H9 (cell line): ENCODE data around the gene MEIOSIN. TPM values are rescaled to one million over a fixed set of nuclear protein-coding genes. Genes with fewer than 3 reads are reported as not detected.

ENCODE experiments used
- DNase-seq: peaks from one replicate; pipeline ENCODE4 v3.0.0-alpha.2; 2017
- H2AFZ ChIP-seq: one replicate; pipeline ENCODE4 v1.6.1; 2013; ENCODE audit warnings: mild to moderate bottlenecking, low read length, control low read depth, moderate library complexity
- H2AK5ac ChIP-seq: 2 replicates; pipeline ENCODE4 v1.6.1; 2013; ENCODE audit warnings: low read length, control low read depth, mixed read lengths; ENCODE audit not compliant: insufficient read length
- H2BK120ac ChIP-seq: one replicate; pipeline ENCODE4 v1.6.1; 2013; ENCODE audit warnings: low read depth, mild to moderate bottlenecking, low read length, control low read depth, inconsistent platforms; ENCODE audit not compliant: poor library complexity, severe bottlenecking
- H2BK12ac ChIP-seq: 2 replicates; pipeline ENCODE4 v1.6.1; 2013; ENCODE audit warnings: low read length, control low read depth, mixed read lengths, low read depth; ENCODE audit not compliant: insufficient read length
- H2BK15ac ChIP-seq: 2 replicates; pipeline ENCODE4 v1.6.1; 2013; ENCODE audit warnings: low read depth, low read length, control low read depth
- H2BK20ac ChIP-seq: one replicate; pipeline ENCODE4 v1.6.1; 2013; ENCODE audit warnings: low read depth, mild to moderate bottlenecking, low read length, control low read depth, inconsistent platforms; ENCODE audit not compliant: poor library complexity, severe bottlenecking
- H2BK5ac ChIP-seq: 2 replicates; pipeline ENCODE4 v1.6.1; 2013; ENCODE audit warnings: low read length, control low read depth, mixed read lengths; ENCODE audit not compliant: insufficient read length
- H3K14ac ChIP-seq: 2 replicates; pipeline ENCODE4 v1.6.1; 2013; ENCODE audit warnings: low read length, control low read depth; ENCODE audit not compliant: insufficient read depth
- H3K18ac ChIP-seq: 2 replicates; pipeline ENCODE4 v1.6.1; 2013; ENCODE audit warnings: low read depth, mild to moderate bottlenecking, mixed read lengths, low read length, control low read depth; ENCODE audit not compliant: insufficient read length
- H3K23ac ChIP-seq: 2 replicates; pipeline ENCODE4 v1.6.1; 2013; ENCODE audit warnings: low read length, control low read depth, mixed read lengths, low read depth; ENCODE audit not compliant: insufficient read length
- H3K23me2 ChIP-seq: 2 replicates; pipeline ENCODE4 v1.6.1; 2013; ENCODE audit warnings: low read depth, mild to moderate bottlenecking, mixed read lengths, low read length, control low read depth; ENCODE audit not compliant: insufficient read length, poor library complexity, severe bottlenecking
- H3K27ac ChIP-seq: 2 replicates; pipeline ENCODE4 v1.5.1; 2013; ENCODE audit warnings: low read length, control low read depth, mixed read lengths, low read depth; ENCODE audit not compliant: insufficient read length
- H3K27me3 ChIP-seq: 2 replicates; pipeline ENCODE4 v1.6.1; 2013; ENCODE audit warnings: low read length, control low read depth, inconsistent platforms; ENCODE audit not compliant: insufficient read depth
- H3K4ac ChIP-seq: 2 replicates; pipeline ENCODE4 v1.6.1; 2013; ENCODE audit warnings: low read depth, mild to moderate bottlenecking, control low read depth, inconsistent platforms, low read length, moderate library complexity
- H3K4me1 ChIP-seq: 2 replicates; pipeline ENCODE4 v1.6.1; 2013; ENCODE audit warnings: low read length, control low read depth, inconsistent platforms; ENCODE audit not compliant: insufficient read depth
- H3K4me2 ChIP-seq: 2 replicates; pipeline ENCODE4 v1.6.1; 2013; ENCODE audit warnings: low read length, control low read depth, mixed read lengths; ENCODE audit not compliant: insufficient read length, insufficient read depth
- H3K56ac ChIP-seq: 2 replicates; pipeline ENCODE4 v1.6.1; 2013; ENCODE audit warnings: low read depth, mild to moderate bottlenecking, mixed read lengths, low read length, control low read depth; ENCODE audit not compliant: insufficient read length
- H3K79me1 ChIP-seq: 2 replicates; pipeline ENCODE4 v1.6.1; 2013; ENCODE audit warnings: low read depth, mild to moderate bottlenecking, moderate library complexity, low read length, control low read depth, inconsistent platforms; ENCODE audit not compliant: insufficient read depth, poor library complexity, severe bottlenecking
- H3K79me2 ChIP-seq: 2 replicates; pipeline ENCODE4 v1.6.1; 2013; ENCODE audit warnings: low read length, control low read depth, inconsistent platforms; ENCODE audit not compliant: insufficient read depth
- H3K9ac ChIP-seq: 2 replicates; pipeline ENCODE4 v1.6.1; 2013; ENCODE audit warnings: low read length, control low read depth, mixed read lengths; ENCODE audit not compliant: insufficient read length; ENCODE audit errors: extremely low read depth
- H3K9me3 ChIP-seq: one replicate; pipeline ENCODE4 v1.6.1; 2013; ENCODE audit warnings: low read depth, low read length, inconsistent platforms; ENCODE audit not compliant: control insufficient read depth
- H3T11ph ChIP-seq: one replicate; pipeline ENCODE4 v1.6.1; 2013; ENCODE audit warnings: mild to moderate bottlenecking, low read length, control low read depth, inconsistent platforms
- H4K20me1 ChIP-seq: one replicate; pipeline ENCODE4 v1.6.1; 2013; ENCODE audit not compliant: control insufficient read depth, insufficient read length, insufficient read depth
- H4K5ac ChIP-seq: 2 replicates; pipeline ENCODE4 v1.6.1; 2013; ENCODE audit warnings: low read depth, mild to moderate bottlenecking, mixed read lengths, low read length, control low read depth; ENCODE audit not compliant: insufficient read length
- H4K8ac ChIP-seq: replicated peaks from 2 replicates; pipeline ENCODE4 v1.6.1; 2013; ENCODE audit warnings: low read length, control low read depth, mixed read lengths, low read depth; ENCODE audit not compliant: insufficient read length
- H4K91ac ChIP-seq: 2 replicates; pipeline ENCODE4 v1.6.1; 2013; ENCODE audit warnings: low read depth, mild to moderate bottlenecking, moderate library complexity, mixed read lengths, low read length, control low read depth; ENCODE audit not compliant: insufficient read length
- H3K27ac Mint-ChIP-seq, 3 experiments: 2 replicates in 2 of 3; 3 replicates in 1 of 3; pipeline ENCODE4 v1.8.0; 2020 to 2021; ENCODE audit warnings: mixed read lengths in 3 of 3, mild to moderate bottlenecking in 1 of 3, moderate library complexity in 1 of 3
- H3K27me3 Mint-ChIP-seq: 2 replicates; pipeline ENCODE4 v1.8.0; 2021; ENCODE audit warnings: low read depth, mild to moderate bottlenecking, moderate library complexity, mixed read lengths
- H3K36me3 Mint-ChIP-seq, 3 experiments: 2 replicates in 2 of 3; 3 replicates in 1 of 3; pipeline ENCODE4 v1.8.0; 2020 to 2021; ENCODE audit warnings: low read depth in 3 of 3, mixed read lengths in 3 of 3; ENCODE audit not compliant: insufficient read depth in 1 of 3
- H3K4me1 Mint-ChIP-seq, 2 experiments: 2 replicates each; pipeline ENCODE4 v1.8.0; 2020; ENCODE audit warnings: mixed read lengths in 2 of 2
- H3K4me3 Mint-ChIP-seq, 2 experiments: 2 replicates in 1 of 2; 3 replicates in 1 of 2; pipeline ENCODE4 v1.8.0; 2020 to 2021; ENCODE audit warnings: mild to moderate bottlenecking in 2 of 2, mixed read lengths in 2 of 2, moderate library complexity in 1 of 2
- H3K9me3 Mint-ChIP-seq, 2 experiments: 2 replicates in 1 of 2; 3 replicates in 1 of 2; pipeline ENCODE4 v1.8.0; 2020; ENCODE audit warnings: mild to moderate bottlenecking in 2 of 2, mixed read lengths in 2 of 2, moderate library complexity in 1 of 2
- CTCF ChIP-seq: fragments of 200-600 bp; sonication (generic); conservative IDR thresholded peaks from 3 replicates; pipeline ENCODE4 v1.8.0; 2021; ENCODE audit warnings: antibody characterized with exemption, mild to moderate bottlenecking
- WGBS: extraction: QIAGEN DNeasy Blood & Tissue Kit; methylation state at CpG from one replicate; pipeline ENCODE4 v1.1.7; 2013; ENCODE audit warnings: missing lambda C conversion rate, low lambda C conversion rate, mixed read lengths; ENCODE audit not compliant: insufficient read length; ENCODE audit errors: extremely low coverage; 5-methylcytosine and 5-hydroxymethylcytosine counted together
- total RNA-seq: library from RNA; stranded (reverse); gene quantifications from 2 replicates; pipeline ENCODE4 v1.2.1, GENCODE V29; 2021

The MEIOSIN gene
- total RNA-seq, 1 experiment from 2014 or later, result not detected

DNA sequence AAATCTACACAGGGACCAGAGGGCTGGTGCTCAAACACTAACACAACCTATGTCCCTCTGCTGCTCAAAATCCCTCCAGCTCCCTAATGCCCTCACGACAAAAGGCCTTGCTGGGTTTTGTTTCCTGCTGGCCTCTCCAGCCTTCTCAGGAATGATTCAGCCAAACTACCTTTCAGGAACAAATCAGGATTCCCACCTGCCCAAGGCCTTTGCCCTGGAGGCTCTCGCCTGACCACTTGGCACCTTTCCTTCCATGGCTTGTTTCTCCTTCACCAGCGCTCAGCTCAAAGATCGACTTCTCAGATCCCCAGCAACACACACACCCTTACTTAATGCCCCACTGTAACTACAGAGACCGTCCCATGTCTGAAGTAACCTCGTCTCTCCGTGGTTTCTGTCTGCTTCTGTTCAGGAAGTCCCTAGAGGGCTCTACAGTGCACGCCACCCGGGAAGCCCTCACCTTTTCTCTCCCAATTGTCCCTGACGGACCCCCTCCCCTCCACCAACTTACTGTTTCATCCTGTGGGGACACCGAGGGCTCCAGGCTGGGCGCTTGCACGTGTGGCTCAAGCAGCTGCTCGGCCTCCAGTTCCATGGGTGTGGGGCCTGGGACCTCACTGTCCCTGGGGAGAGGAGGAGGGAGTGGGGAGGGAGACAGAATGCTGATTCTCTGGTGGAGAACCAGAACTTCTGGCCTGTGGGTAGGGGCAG lies 39.0 kb downstream of the MEIOSIN start:
- peak overlapping the region in 1 of 3 experiments; percentile 56; a peak in 3 of 7 replicates for H3K27ac Mint-ChIP-seq
- no peak overlapping the region for H2BK12ac ChIP-seq
- no peak overlapping the region for H4K8ac ChIP-seq
- no peak overlapping the region for H2BK15ac ChIP-seq
- no peaks in the 10 kb centered on the region for H3K4me1 ChIP-seq
- H3K14ac ChIP-seq, result no peak overlapping the region
- H2BK5ac ChIP-seq, result no peak overlapping the region
- no peak overlapping the region for H2BK20ac ChIP-seq
- H3K4me1 Mint-ChIP-seq, result peaks cover 7 to 13% of the 10 kb centered on the region in 2 experiments
- peaks cover 9 to 35% (median 25%) of the 10 kb centered on the region in 3 experiments for H3K36me3 Mint-ChIP-seq
- H4K20me1 ChIP-seq, result no peaks in the 10 kb centered on the region
- H2BK120ac ChIP-seq, result no peak overlapping the region
- H3K56ac ChIP-seq, result no peak overlapping the region
- no peak overlapping the region for H3K18ac ChIP-seq
- no peak for TF ChIP-seq CTCF
- peaks cover 14% of the 10 kb centered on the region for H3K23me2 ChIP-seq
- no peak overlapping the region for H3K9ac ChIP-seq
- H3K4ac ChIP-seq, result no peak overlapping the region
- no peak overlapping the region for H4K5ac ChIP-seq
- no peak for DNase-seq
- H4K91ac ChIP-seq, result no peak overlapping the region
- H3K9me3 Mint-ChIP-seq, result no peaks in the 10 kb centered on the region; a peak in 1 of 5 replicates
- no peaks in the 10 kb centered on the region for H3K79me2 ChIP-seq
- no peaks in the 10 kb centered on the region for H3K27me3 ChIP-seq
- no peak overlapping the region for H3K23ac ChIP-seq
- H3K79me1 ChIP-seq, result no peaks in the 10 kb centered on the region
- no peak overlapping the region for H3K27ac ChIP-seq
- no peak overlapping the region for H3K4me2 ChIP-seq
- H2AFZ ChIP-seq, result no peak overlapping the region
- no peaks in the 10 kb centered on the region for H3K9me3 ChIP-seq
- peaks cover 3% of the 10 kb centered on the region for H3K27me3 Mint-ChIP-seq
- H2AK5ac ChIP-seq, result no peak overlapping the region
- no CpG with 5 or more reads among the region's 14 CpGs for WGBS
- peak overlapping the region in 1 of 2 experiments; percentile 6; a peak in 2 of 5 replicates for H3K4me3 Mint-ChIP-seq
- no peak overlapping the region for H3T11ph ChIP-seq
